Raji (cell line): ENCODE results near the gene EXOC3.

Experiments used
- POLR2A ChIP-seq: IDR thresholded peaks from 2 replicates; pipeline ENCODE4 v1.6.1; 2011; ENCODE audit warnings: low read depth, low read length, control low read depth; ENCODE audit not compliant: insufficient read depth

The EXOC3 gene

DNA sequence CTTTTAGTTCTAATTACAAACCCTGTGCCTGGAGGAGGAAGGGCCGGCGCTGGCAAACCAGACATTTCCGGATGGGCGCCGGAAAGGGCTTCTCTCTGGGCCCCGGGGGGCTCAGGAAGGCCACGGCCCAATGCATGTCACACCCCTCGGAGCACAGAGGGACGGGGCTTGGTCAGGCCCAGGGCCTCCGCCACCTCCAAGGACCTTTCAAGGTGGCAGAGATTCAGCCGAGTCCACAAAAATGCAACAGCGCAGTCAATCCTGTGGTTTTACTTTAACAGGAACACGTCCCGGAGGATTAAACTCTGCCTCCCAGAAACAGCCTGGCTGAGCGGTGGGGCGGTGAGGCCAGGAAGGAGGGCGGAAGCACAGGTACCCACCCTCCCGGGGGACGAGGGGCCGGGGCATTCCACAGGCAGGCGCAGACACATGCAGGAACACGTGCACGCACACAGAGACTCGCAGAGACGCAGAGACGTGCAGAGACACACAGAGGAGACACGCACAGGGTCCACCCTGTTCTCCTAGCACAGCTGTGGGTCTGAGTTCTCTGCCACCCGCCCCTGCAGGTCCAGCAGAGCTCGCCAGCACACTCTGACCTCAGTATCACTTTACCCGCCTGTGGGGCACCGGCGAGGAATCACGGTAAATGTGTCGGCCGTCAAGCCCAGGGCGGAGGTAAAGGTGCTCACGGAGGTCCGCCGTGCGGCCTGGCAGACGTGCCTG, 58.3 kb downstream of the EXOC3 start:
- TF ChIP-seq POLR2A: no peak

DNA sequence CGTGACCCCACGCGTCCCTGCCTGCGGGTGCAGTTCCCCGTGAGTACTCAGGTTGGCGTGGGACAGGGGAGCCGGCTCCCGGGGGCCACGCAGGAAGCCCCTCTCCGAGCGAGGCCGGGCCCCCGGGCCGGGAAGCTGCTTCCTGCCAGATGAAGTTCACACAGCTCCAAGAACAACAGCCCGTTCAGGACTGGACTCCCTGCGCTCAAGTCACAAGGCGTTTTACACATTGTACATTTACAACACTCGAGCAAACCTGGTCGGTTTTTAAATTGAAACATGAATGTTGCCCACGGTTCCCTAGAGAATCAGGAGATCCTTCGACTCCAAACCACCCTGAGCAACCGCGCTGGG, 58.8 kb downstream of the EXOC3 start:
- no peak for TF ChIP-seq POLR2A

DNA sequence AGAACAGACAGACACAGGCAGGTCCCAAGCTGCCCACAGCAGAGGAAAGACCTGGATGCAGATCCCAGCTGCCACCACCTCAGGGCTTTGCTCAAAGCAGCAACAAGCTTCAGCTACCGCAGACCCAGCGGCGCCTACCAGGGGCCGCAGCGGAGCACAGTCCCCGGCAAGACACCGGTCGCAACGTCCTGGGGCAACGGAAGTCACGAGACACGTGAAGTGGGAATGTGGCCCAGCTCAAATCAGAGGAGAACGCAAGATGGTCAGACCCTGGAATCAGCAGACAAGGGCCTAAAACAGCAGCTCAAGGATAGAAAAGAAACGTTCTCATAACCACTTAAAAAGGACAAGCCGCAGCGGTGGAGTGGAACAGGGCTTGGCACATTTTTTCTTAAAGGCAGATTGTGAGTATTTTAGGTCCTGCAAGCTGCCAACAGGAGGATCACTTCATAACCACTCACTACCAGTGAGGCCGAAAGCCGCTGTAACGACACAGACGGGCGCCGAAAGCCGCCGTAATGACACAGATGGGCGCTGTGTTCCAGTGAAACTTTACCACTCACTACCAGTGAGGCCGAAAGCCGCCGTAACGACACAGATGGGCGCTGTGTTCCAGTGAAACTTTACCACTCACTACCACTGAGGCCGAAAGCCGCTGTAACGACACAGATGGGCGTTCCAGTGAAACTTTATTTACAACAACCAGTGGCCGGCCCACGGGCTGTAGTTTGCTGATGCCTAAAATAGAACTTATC, 59.5 kb downstream of the EXOC3 start:
- TF ChIP-seq POLR2A: no peak

DNA sequence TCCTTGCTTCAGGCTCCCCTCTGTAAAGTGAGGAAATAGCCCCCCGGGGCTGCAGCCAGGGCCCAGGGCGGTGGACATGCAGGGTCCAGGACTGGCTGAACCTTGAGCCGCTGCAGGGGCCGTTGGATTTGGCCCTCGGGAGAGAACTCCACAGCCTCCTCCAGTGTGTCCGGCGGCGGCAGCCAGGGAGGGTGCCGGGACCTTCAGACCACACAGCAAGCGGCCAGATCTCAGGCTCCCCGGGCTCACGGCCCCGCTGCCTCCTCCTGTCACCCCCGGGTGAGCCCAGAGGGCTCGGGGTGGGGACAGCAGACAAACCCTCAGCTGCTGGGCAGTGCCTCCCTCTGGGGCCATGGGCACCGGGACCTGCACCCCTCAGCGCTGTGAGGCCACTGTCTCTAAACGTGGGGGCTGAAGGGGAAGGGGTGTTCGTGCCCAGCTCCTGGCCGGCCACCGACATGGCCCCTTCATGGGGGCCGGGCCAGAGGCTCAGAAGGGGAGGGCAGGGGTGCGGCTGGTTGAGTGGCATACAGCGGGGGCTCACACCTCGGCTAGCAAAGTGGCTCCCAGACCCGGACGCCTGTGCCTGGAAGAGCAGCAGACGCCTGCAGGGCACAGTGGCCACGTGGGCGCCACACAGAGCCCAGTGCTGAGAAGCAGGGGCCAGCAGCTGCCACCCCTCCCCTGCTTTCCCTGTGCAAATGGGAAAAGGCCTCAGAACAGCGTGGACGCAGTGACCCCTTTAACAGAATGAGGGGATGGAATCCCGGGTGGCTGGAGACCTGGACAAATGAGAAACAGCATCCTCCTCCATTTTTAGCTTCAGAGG, 61.6 kb downstream of the EXOC3 start:
- TF ChIP-seq POLR2A: no peak

DNA sequence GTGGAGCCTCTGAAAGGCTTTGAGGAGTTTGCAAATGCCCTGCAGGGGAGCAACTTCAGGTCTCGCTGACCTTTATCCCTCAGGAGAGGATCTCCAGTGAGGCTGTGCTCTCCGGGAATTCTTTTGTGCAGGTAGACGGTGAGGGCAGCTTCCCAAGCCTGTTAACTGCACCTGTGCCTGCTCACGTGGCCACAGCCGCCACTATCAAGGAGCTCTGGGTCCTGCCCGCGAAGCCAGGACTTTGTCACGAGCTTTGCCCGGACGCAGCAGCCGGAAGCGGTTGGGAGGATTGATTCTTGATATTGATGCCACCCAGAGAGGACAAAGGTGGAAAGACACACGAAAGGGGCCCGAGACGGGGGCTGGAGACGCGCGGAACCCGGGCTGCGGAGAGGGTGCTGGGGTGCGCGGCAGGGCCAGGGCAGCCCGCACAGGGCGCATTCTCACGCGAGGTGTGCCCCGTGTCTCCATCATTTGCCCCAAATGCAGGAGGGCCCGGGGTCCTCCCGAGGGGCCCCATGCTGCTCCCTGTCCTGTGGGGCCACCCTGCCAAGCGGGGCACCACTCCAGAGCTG, 63.1 kb downstream of the EXOC3 start:
- no peak for TF ChIP-seq POLR2A

DNA sequence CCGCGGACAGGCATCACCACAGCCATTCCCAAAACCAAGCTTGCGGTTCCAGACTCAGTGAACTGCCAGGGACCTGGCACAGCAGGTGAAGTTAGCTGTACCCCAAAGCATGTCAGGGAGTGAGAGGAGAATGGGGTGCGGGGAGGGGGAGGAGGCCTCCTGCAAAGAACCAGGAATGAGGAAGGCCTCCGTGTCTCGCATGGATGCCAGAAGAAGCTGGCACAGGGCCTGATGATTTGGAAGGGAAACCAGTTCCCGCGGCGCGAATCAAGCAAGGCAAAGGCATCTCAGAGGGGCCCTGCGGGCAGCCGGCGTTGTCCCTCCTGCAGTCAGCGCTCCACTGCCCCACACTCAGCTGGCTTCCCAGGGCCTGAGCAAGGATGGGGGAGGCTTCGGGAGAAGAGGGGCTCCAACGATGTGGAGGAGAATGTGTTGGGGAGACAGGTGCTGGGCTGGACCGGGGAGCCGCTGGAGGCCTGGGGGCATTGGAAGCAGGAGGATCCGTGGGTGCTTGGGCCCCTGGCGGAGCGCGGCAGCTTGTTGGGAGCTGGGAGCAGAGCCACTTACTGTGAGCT, 66.7 kb downstream of the EXOC3 start:
- TF ChIP-seq POLR2A: no peak

DNA sequence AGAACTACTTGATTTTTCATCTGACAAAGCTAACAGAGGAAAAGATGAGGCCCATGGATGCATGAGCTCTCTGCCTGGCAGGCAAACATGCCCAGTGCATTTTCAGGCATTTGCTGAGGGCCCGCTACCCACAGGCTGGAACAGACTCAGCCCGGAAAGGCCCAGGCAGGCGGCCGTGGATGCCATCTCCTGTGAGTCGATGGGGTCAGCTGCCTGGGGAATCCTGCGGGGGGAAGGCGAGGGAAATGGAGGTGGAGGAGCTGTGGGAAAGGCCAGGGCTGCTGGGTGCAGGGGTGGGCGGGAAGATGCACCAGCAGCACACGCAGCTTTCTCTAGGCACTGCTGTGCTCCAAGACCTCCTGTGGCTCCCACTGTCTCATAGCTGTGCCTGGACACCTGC, 67.5 kb downstream of the EXOC3 start:
- no peak for TF ChIP-seq POLR2A

GRCh38 chr5:511476-511875, 68.5 kb downstream of the EXOC3 start:
- TF ChIP-seq POLR2A: no peak

GRCh38 chr5:513216-514100, 70.5 kb downstream of the EXOC3 start:
- no peak for TF ChIP-seq POLR2A

- TF ChIP-seq POLR2A: no peak
Observed at GRCh38 chr5:514101-514485, 71.1 kb downstream of the EXOC3 start.

DNA sequence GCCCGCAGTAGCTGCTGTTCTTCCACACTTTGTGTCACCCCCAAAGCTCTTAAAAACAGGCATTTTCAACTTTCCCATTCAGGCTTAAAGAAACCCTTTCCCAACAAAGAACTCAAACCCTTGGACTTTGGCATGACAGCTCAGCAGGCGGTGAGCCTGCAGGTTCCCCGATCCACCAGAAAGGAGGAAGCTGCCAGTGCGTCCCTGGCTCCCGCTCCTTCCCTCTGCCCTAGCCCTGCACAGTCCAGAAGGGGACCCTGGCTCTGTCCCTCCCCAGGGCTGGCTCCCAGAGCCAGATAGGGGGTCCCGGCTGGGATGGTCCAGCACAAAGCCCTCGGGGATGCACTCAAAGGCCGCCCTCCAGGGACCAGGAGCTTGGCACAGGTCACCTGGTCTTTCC, 71.7 kb downstream of the EXOC3 start:
- no peak for TF ChIP-seq POLR2A

- no peak for TF ChIP-seq POLR2A
Observed at GRCh38 chr5:515273-515836, 72.4 kb downstream of the EXOC3 start.

GRCh38 chr5:516338-516925, 73.5 kb downstream of the EXOC3 start:
- no peak for TF ChIP-seq POLR2A
